ENCODE data around the gene UPK3B.
A peak's percentile ranks its signal among the peaks of the same experiment; 100 is the strongest.

DNA sequence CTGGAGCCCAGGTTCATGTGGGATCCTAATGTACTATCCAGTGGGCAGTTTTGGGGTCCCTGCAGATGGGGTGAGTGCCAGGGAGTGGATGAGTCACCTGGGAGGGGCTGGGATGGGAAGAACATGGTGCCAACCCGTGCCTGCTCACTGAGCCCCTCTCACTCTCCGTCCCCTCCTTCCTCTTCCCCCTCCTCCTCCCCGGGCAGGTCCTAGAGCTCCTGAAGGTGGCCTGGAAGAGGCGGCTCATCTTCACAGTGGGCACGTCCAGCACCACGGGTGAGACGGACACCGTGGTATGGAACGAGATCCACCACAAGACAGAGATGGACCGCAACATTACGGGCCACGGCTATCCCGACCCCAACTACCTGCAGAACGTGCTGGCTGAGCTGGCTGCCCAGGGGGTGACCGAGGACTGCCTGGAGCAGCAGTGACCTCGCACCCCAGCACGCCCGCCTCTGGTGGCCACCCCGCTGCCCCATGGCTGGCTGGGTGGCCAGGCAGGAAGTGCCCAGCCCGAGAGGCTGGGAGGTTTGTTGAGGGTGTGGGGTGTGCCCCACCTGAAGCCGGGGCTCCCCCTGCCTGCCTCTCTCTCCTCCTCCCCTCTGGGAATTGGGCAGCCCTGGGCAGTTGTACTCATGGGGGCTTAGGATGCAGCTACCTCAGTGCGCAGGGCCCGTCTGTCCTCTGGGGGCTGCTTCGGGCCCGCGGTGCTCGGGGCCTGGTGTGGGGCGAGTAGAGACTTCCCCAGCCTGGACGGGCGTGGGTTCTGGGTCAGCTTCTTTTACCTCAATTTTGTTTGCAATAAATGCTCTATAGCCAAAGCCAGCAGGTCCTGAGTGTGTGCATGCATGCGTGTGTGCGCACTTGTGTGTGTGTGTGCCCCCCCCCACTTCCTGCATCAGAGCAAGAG is 4.9 kb upstream of the UPK3B start:
- TF ChIP-seq CTCF (IDR thresholded peaks at IDR 0.05 in 8 of 11, conservative IDR thresholded peaks at IDR 0.05 in 3 of 11) (no peak), POLR2AphosphoS5 (IDR thresholded peaks at IDR 0.05) (peak in 1 of 3 donors; percentile 43)

Data from spleen (tissue), 7 donors.